AG04450 (cell line): ENCODE measurements around the gene ZNF507. TPM values are rescaled to one million over a fixed set of nuclear protein-coding genes. Genes with fewer than 3 reads are reported as not detected.

Experiments
- CTCF ChIA-PET: fragments of 300-600, 350-600 bp; formaldehyde crosslinking; extraction: SDS; loops from one replicate; lab custom pipeline; 2022; ENCODE audit warnings: antibody characterized with exemption, inconsistent platforms; lab: Charles Lee
- POLR2A ChIA-PET: fragments of 350-600 bp; formaldehyde crosslinking; extraction: SDS; loops from one replicate; lab custom pipeline; 2021; ENCODE audit warnings: antibody characterized with exemption, inconsistent platforms; lab: Yijun Ruan, JAX
- DNase-seq: peaks from one replicate; pipeline ENCODE4 v3.0.0-alpha.2; 2011; ENCODE audit warnings: low read depth, low spot score
- H3K27ac ChIP-seq: one replicate; pipeline ENCODE4 v1.5.1; 2012; ENCODE audit warnings: low read depth, low read length, control low read depth
- H3K27me3 ChIP-seq: one replicate; pipeline ENCODE4 v1.6.0; 2012; ENCODE audit warnings: low read length; ENCODE audit not compliant: control insufficient read depth, insufficient read depth
- H3K4me3 ChIP-seq: 2 replicates; pipeline ENCODE4 v1.5.1; 2011; ENCODE audit warnings: mild to moderate bottlenecking, low read depth, low read length, control low read depth
- H3K9me3 ChIP-seq: 2 replicates; pipeline ENCODE4 v1.5.1; 2012; ENCODE audit warnings: low read length; ENCODE audit not compliant: control insufficient read depth, insufficient read depth
- CTCF ChIP-seq: IDR thresholded peaks from 2 replicates; pipeline ENCODE4 v1.5.1; 2011; ENCODE audit warnings: low read depth, low read length, control low read depth, inconsistent platforms
- polyA minus RNA-seq: library from RNA; depleted of rRNA, polyadenylated mRNA; stranded (reverse); fragments of >200 nt; gene quantifications from 2 replicates; pipeline ENCODE4 v1.2.3, GENCODE V29; 2011; rRNA and poly(A)+ RNA removed
- polyA plus RNA-seq: library from polyadenylated mRNA; depleted of rRNA; stranded (reverse); fragments of >200 nt; gene quantifications from 2 replicates; pipeline ENCODE4 v1.2.3, GENCODE V29; 2011; rRNA removed

The ZNF507 gene
- polyA plus RNA-seq (15.9 and 20.3 TPM in 2 replicates), polyA minus RNA-seq (19.9 and 24.9 TPM in 2 replicates)

GRCh38 chr19:32345261-32346207, at the start of gene ZNF507:
ZNF507 (plus strand) TSS chr19:32345610; CDS start chr19:32352831, 7,221 bp downstream.
- POLR2A ChIA-PET: interaction anchor here (1.1 to 2.5 kb wide), 3 partner anchors 28 to 235 kb away, joined by 3 to 16 read pairs (median 7); partner anchors contain the start of genes DPY19L3 and PDCD5
- no peaks in the 10 kb centered on the region for H3K27me3 ChIP-seq
- H3K27ac ChIP-seq: no peak within 1 kb of the TSS
- peak; percentile 11; the same call in 1 of the 2 replicates for TF ChIP-seq CTCF
- H3K4me3 ChIP-seq: peak within 1 kb of the TSS; percentile 80
- CTCF ChIA-PET: interaction anchor here (0.7 to 1.5 kb wide), 3 partner anchors 8 to 1676 kb away, joined by 3 to 4 read pairs (median 3); no protein-coding TSS in a partner anchor
- no peak for DNase-seq
- no peaks in the 10 kb centered on the region for H3K9me3 ChIP-seq

- Histone ChIP-seq H3K4me3 (no peak overlapping the region), H3K27me3 (no peaks in the 10 kb centered on the region), H3K27ac (no peak overlapping the region), H3K9me3 (no peaks in the 10 kb centered on the region)
- ChIA-PET POLR2A (no interaction called here), CTCF (no interaction called here)
- DNase-seq: no peak
- TF ChIP-seq CTCF: no peak
These were observed 48.7 kb upstream of the ZNF507 start for GRCh38 chr19:32296694-32297093.

GRCh38 chr19:32302778-32303177, 42.6 kb upstream of the ZNF507 start:
- TF ChIP-seq CTCF: no peak
- ChIA-PET POLR2A (no interaction called here), CTCF (no interaction called here)
- Histone ChIP-seq H3K27me3 (no peaks in the 10 kb centered on the region), H3K9me3 (no peaks in the 10 kb centered on the region), H3K4me3 (no peak overlapping the region), H3K27ac (no peak overlapping the region)
- DNase-seq: no peak

GRCh38 chr19:32303193-32303592, 42.2 kb upstream of the ZNF507 start:
- TF ChIP-seq CTCF: no peak
- no peaks in the 10 kb centered on the region for H3K9me3 ChIP-seq
- CTCF ChIA-PET: no interaction called here
- H3K27ac ChIP-seq: no peak overlapping the region
- POLR2A ChIA-PET: no interaction called here
- no peak overlapping the region for H3K4me3 ChIP-seq
- H3K27me3 ChIP-seq: no peaks in the 10 kb centered on the region
- no peak for DNase-seq

- DNase-seq: no peak
- POLR2A ChIA-PET: no interaction called here
- no peak overlapping the region for H3K27ac ChIP-seq
- H3K27me3 ChIP-seq: peaks cover 10% of the 10 kb centered on the region
- TF ChIP-seq CTCF: no peak
- CTCF ChIA-PET: interaction anchor here (0.6 kb wide), 1 partner anchor 50 kb away, joined by 3 read pairs; no protein-coding TSS in a partner anchor
- no peak overlapping the region for H3K4me3 ChIP-seq
- no peaks in the 10 kb centered on the region; the same call in 1 of the 2 replicates for H3K9me3 ChIP-seq
These were observed 37.8 kb upstream of the ZNF507 start for GRCh38 chr19:32307591-32307990.
